CD4-positive, alpha-beta T cell treated with Interleukin-17A for 1 hour (primary cell): ENCODE data around the gene PCAT6.
A peak's percentile ranks its signal among the peaks of the same experiment; 100 is the strongest.
"Not testable (repeated sequence)": the region's sequence is repeated elsewhere in the genome, so short reads cannot be mapped to it uniquely, and the experiment has no call there.

ENCODE experiments used
- DNase-seq: peaks from one replicate; pipeline ENCODE4 v3.0.0-alpha.2; 2020

PCAT6 gene

DNA sequence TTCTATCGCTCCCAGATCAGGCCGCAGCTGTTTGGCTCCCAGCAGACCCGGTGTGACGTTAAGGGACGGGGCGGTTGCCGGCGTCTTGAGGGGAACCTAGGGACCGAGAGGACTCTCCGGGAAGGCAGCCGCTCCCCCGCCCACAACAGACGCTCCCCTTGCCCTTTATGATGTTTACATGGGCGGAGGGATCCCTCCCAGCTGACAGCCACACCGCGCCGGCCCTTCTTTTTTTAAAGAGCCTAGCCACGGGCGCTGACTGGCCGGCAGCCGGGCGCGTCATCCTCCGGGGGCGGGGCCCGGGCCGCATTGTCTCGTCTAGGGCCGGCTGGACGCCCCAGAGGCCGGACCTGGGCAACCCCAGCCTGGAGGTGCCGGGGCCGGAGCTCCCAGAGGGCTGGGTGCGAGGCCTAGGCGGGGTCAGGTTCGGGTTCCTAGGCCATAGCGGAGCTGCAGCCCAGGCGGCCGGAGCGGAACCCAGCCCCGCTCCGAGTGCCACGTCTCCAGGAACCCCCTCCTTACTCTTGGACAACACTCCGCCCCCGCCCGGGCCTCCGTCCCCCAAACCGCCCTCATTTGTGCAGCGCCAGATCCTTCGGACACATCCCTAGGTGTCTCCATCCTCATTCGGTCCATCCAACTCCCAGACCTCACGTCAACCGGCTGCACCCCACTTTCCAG, at the start of gene PCAT6:
PCAT6 (plus strand) TSS at position 340 of the 681 bp plus-strand sequence.
- DNase-seq, result peak; percentile 92

DNA sequence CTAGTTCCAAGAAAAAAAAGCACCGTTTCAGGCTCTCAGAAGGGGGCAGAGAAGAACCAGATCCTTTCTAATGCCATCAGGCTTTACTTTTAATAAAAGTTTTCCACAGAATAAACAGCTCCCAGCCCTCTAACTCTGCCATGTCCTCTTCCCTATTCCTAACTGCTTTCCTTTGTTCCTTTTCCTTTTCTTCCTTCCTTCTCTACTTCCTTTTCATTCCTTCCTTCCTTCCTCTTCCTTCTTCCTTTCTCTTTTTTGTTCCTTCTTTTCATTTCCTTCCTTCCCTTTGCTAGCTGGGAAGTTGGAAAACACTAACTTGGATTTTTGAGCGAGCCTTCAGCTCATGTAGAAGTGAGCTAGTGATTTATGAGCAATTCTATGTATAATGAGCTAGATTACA, 48.7 kb upstream of the PCAT6 start:
- DNase-seq, result no peak

DNA sequence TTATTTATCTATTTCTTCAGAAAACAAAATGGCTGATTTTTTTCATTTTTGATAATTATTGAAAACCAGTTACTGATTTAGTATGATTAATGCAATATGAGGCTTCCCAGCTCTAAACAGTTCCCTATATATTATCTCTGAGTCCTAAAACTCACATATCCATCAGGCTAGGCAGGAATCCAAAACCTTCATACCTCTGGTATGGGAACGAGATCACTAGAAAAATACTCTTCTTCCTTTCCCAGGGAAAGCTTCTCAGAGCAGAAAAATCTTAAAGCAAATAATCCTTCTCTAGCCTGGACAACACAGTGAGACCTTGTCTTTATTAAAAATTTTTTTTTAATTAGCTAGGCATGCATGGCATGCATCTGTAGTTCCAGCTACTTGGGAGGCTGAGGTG, 45.0 kb upstream of the PCAT6 start:
- no peak for DNase-seq

DNA sequence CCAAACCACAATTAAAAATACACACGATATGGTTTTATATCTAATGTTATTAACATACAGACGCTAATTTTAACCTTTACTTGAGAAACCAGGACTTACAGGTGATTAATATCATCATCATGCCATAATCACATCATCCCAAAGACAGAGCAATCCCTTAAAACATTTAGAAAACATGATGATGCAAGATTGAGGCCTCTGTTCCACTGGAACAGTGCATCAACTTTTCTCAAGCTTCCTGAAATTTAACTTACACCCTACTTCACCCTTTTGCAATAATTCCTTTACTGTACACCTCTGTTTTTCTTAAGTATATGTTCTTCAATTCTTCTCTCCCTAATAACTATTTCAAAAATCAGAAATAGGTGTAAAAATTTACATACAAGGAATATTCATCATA, 40.6 kb upstream of the PCAT6 start:
- no peak for DNase-seq

DNA sequence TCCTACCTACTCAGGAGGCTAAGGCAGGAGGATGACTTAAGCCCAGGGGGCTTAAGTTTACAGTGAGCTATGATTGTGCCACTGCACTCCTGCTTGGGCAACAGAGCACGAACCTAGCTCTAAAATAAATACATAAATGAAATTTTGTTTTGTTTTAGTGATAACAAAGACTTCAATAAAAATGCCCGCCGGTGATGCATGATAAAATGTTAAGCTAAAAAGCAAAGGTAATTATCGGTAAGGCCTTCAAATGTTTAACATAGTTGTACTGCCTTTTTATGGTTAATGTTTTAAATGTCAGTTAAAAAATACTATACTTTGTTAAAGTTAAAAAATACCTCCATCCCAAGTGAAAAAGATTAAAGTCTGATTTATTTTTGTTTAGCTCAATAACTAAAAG, 29.6 kb upstream of the PCAT6 start:
- DNase-seq, result no peak

DNA sequence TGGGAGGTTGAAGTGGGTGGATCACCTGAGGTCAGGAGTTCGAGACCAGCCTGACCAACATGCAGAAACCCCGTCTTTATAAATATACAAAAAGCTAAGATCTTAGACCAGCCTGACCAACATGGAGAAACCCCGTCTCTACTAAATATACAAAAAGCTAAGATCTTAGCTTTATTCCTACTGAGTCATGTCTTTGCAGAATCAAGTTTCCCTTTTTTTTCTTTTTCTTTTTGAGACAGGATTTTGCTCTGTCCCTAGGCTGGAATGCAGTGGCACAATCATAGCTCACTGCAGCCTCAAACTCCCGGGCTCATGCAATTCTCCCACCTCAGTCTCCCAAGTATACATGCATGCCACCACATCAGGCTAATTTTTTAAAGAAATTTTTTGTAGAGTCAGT, 23.9 kb upstream of the PCAT6 start:
- DNase-seq, result no peak

DNA sequence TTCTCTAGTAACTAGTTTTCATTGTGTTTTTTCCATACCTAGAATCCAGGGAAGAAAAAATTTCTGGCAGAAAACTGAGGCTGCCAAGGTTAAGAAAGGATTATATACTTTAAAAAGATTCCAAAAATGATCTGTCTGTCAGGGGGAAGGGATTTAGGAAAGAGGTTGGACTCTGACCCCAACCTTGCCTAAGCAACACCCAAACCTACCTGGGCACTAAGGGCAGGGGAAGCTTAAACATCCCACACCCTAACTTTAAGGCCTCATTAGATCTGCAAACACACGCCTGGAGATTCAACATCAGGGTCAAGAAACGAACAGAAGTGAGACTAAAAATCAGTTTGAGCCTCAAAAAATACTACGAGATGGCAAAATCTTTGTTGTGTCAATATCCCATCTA, 22.0 kb upstream of the PCAT6 start:
- DNase-seq, result no peak

DNA sequence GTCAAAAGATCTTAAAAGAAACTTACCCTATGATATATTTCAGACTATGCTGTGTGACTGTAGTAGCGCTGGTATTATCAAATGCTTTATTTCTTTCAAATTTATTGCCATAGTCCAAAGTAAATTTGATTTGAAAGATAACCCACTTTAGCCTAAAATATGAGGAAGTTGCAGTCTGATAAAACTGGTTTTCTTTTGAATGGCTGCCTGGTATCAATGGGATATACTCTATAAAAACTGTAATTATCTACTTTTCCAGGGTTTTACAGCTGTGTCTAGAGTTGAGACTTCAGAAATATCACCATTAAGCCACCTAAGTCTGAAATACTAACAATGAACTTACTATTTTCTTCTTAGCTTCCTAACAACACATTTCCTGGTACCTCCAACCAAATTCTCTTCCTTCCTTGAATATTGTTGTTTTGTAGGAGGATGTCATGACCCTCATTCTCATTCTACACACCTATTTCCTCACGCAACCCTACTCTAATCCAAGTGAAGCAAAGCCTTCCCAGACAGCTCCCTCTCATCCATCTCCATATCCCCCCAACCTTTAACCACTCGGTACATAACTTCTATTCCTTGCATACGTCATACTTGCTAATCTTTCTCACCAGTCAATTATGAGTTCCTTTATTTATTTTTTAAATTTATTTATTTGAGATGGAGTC, 19.5 kb upstream of the PCAT6 start:
- DNase-seq, result no peak

DNA sequence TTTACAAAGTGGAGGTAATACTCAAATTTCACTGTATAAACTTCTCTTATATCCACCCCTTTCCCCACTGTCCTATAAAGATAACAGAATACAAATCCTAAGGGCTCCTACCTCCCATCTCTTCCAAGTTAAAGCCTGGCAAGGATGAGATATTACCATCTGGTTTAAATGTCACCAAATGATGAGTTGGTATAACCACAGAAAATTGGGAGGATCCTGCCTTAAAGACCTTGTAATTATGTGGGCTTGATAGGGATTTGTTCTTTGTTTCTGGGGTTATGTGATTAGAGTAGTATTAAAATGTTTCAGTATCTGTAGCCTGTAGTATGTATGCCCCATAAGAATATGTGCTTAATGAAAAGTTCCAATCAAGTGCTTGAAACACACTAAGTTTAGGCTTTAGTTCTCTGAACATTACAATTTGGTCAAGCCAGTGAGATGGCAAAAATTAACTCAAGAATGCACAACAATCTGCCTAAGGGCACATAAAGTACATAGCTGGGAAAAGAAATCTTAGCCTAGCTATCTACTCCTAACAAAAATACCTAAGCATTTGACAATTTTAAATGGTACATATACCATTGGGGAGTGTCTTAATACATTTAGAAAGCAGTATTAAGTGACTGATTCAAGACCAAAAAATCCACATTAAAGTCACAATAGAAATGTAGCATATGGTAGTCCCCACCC, 16.6 kb upstream of the PCAT6 start:
- DNase-seq, result no peak

DNA sequence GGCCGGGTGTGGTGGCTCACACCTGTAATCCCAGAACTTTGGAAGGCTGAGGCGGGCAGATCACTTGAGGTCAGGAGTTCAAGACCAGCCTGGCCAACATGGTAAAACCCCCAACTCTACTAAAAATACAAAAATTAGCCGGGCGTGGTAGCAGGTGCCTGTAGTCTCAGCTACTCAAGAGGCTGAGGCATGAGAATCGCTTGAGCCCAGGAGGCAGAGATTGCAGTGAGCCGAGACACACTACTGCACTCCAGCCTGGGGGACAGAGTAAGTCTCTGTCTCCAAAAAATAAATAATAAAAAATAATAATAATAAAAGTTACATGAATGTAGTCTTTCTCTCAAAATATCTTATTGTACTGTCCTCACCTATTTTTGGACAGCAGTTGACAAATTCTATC, 15.8 kb upstream of the PCAT6 start:
- not testable (repeated sequence) for DNase-seq

DNA sequence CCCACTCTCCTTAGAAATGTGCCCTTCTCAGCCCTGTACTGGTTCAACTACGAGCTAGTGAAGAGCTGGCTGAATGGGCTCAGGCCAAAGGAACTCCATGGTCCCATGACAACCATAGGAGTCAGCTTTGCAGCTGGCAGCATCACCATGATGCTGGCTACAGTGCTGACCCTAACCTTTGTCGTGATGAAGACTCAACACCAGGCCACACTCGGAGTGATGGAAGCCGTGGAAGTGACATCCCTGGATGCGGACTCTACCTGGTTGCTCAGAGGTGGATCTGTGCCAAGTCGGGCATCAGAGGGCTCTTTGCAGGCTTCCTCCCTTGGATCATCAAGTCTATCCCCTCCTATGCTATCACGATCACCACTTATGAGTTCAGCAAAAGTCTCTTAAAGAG, 14.1 kb upstream of the PCAT6 start:
- DNase-seq, result no peak

DNA sequence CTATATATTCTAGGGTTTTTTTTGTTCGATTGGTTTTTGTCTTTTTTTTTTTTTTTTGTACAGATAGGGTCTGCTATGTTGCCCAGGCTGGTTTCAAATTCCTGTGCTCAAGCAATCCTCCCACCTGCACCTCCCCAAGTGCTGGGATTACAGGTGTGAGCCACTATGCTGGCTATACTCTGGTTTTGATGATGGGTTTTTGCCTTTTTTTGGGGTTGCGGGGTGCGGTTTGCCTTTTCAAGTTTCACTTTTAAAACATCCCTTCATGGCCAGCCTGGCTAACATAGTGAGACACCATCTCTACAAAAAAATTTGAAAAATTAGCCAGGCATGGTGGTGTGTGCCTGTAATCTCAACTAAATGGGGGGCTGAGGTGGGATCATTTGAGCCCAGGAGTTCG, 12.5 kb upstream of the PCAT6 start:
- DNase-seq, result no peak

DNA sequence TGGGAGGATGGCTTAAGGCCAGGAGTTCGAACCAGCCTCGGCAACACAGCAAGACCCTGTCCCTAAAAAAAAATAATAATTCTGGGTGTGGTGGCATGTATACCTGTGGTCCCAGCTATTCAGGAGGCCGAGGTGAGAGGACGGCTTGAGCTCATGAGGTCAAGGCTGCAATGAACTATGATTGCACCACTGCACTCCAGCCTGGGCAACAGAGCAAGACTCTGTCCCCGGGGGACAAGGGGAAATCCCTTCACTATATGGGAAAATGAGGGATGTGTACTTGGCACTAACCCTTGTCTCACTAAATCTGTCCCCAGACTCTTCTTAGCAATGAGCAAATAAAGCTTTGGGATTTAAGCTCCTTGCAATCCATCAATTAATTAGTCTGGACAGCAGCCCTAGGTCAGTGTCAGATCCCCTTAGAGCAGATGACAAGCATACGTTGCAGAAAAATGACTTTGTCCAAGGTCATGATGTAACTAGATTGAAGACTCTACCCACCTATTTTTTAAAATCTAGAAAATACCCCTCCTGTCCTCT, 11.9 kb upstream of the PCAT6 start:
- DNase-seq, result no peak

DNA sequence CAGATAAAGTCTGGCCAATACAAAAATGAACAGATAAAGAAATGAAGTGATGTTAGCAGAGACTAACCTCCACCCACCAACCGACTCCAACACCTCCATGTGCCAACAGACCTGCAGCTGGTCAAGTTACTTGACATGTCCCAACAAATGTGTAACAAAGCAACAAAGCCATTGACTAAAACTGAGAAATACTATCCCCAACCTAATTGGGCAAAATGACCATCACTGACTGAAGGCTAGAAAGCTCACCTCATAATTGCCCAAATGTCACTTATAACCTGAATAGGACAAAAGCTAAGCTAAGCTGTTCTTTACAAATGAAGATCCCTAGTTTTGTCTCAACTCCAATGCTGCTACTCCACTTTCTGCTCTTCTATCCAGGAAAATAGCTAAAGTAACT, 10.0 kb upstream of the PCAT6 start:
- DNase-seq, result no peak

DNA sequence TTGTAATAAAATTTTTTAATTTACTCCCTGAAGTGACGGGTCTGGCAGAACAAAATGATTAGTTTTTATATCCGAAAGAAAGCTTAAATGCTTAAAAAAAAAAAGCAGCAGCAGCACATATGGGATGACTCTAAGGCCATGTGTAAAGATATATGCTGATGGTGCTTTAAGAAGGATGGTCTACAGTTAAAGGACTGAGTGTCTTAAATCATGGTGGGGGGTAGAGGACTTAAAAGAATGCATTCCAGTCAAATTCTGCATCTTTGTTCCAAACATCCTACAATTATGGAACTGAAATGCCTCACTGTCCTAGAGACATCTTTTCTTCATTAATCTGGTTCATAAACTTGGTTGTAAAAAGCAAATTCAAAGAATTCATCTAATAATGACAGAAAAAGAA, 9.6 kb upstream of the PCAT6 start:
- DNase-seq, result no peak

DNA sequence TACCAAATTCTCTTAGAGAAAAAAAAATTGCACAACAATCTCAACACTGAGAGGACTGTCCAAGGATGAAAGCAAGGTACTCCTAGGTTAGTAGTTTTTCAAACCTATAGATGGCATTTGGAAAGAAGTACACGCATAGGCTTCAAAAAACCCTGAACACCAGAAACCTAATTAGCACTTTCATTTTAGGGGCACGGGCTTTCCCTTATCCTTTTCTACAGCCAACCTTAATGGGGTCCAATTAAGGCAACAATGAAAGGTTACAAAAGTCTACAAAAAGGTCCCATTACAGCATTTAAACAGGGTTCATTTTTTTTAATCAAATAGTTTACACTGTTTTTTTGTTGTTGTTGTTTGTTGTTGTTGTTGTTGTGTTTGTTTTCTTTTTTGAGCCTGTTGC, 8.7 kb upstream of the PCAT6 start:
- DNase-seq, result no peak

DNA sequence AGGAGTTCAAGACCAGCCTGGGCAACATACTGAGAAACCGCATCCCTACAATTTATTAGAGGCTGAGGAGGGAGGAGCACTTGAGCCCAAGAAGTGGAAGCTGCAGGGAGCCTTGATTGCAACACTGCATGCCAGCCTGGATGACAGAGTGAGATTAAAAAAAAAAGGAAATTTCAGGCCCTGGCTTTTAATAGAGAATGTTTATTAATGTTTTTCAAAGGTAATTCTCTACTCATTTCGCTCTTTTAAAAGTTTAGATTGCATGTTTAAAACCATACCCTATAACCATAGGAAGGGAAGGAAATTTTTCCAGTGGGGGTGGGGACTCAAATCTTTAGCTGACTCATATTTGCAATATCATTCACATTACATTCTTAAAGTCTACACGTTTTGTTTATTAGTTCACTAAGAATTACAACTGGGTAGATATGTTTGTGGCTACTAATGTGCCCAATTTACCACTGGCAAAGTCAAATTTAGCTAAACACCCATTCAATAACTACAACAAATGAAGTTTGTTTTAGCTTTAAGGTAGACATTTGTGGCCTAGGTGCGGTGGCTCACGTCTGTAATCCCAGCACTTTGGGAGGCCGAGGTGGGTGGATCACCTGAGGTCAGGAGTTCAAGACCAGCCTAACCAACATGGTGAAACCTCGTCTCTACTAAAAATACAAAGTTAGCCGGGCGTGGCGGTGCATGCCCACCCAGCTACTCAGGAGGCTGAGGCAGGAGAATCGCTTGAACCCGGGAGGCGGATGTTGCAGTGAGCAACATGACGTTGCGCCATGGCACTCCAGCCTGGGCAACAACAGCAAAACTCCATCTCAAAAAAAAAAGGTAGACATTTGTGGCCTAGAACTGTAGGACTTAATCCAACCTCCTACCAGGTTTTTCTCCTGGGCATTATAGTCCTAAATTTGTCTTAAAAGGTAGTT, 7.5 kb upstream of the PCAT6 start:
- no peak for DNase-seq

DNA sequence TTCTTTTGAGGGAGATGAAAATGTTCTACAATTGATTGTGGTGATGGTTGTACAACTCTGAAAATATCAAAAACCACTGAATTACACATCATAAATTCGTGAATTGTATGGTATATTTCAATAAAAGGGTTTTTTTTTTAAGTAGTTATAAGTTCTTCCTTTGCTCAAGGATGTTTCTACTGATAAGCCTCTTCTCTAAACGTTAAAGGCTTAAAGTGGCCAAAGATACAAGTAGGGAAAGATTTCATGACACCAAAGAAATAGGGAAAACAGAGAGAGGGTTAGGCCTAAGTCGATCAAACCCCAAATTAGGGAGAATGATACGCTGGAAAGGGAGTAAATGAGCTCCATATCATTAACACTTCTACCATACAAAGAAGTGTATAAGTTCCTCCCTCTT, 6.6 kb upstream of the PCAT6 start:
- no peak for DNase-seq

DNA sequence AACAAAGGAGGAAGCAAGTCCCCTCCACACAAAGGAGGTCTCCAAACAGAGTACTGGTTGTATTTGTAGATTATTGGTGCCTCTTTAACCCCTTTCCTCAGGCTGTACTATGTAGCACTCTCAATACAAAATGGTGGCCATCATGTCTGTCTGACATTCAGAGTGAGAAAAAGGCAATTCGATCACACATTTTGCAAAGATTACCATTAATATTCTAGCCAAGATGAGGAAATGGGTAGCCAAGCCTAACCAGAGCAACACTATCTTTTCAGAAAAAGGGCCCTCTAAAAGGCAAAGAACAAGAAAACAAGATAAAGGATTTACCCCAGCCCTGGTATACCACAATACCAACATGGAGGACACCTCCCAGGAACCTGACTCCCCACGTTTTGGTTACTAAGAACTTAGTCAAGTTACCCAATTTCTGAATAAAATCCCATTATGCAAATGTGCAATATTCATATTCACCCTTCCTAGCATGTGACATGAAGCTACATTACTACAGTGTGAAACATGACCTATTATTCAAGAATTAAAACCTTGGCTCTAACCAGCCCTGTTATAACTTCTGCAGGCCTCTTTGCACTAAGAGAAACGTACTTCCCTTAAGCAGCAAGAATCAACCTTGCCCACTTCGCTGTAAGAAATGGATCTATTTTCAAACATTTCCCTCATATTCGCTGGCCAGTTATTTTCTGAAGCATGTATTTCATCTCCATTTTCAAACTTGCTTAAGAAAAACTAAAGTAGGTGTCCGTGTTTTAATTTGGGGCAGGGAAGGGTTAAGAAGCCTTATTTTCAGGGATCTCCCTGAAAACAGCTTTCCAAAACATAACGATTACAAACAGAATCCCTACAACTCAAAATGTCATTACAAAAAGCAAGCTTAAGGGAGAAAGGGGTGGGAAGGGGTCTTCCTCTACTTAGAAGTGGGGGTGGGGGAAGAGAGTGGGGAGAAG, 4.6 kb upstream of the PCAT6 start:
- peak; percentile 11 for DNase-seq

DNA sequence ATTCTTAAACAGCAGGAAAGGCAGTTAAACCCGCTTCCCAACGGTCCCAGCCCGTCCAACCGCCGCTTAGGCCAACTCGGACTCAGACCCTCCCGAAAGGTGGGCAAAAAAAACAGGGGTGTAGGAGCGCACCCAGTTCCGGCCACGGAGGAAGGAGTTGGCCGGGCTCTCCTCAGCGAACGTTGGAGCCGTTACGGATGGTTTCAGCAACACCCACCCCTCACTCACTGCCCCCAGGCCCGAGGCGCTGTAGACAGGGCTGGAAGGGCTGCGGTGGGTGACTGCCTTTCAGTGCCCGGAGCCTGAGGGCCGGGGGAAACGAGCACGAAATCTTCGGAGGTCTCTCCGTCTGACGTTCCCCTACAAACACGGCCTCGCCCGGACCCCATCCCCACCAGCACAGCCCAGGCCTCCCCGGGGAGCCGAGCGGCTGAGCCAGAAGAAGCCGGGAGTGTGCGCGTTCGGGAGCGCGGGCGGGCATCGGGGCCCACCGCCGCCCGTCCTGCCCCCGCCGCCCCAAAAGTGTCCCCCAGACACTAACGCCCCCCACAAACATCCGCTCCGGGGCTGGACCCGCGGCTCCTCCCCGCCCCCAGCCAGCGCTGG, 3.8 kb upstream of the PCAT6 start:
- DNase-seq, result peak; percentile 4

DNA sequence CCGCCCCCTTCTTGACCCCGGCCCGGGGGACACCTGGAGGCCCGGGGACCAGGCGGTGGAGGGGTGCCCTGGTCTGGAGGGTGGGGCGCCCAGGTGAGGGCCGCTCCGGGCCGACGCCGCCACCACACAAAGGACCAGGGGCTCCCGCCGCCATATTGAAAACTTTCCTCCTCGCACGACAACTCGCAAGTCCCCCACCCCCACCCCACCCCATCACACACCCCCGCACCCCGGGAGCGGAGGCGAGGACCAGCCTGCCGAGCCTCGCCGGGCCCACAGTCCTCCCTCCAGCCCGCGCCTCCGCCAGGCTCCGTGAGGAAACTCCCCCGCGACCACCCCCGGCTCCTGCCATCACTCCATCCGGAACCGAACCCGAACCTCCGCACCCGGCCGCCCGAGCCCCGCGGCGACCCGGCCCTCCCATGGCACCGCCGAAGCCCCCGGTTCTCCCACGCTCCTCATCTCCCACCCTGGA, 3.3 kb upstream of the PCAT6 start:
- DNase-seq, result peak; percentile 38
